GOT3 (cell line): ENCODE results near the gene GPD2.

ENCODE experiments used
- DNase-seq: peaks from one replicate; lab custom pipeline; 2025; ENCODE audit warnings: mixed read lengths; lab: John Stamatoyannopoulos, UW

Gene GPD2

DNA sequence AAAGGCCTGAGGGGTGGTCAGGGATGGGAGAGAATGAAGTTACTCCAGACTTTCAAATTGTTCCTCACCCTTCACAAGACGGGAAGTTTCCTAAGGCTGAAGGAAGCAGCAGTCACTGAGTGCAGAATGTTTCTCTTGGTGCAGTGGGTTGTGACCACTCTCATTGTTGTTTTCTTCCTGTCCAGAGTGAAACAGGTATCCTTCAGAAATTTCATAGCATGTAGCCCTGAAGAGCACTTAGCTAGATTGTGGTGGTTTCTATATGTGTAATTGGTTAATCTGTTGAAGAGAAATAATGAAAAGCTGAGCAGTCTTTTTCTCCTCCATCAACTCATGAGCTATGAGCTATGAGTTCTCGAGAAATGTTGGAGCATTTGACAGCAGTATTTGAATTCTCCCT lies 96.8 kb downstream of the GPD2 start:
- DNase-seq, result no peak

DNA sequence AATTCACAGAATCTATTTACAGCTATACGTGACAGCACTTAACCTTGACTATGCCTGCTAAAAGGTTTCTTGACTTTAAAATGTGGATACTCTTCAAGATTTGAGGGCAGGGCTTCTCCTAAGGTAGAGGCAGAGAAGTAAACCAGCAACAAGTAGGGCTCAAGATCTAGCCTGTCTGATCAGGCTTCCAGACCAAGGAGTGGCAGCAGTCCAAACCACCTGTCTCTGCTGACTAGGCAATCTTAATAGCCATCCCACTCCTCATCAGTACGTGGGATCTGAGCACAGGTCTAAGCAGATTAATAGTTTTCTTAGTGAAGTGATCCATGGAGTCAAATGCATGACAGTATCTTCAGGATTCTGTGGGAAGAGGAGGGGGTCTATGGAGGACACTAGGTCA lies 100.4 kb downstream of the GPD2 start:
- DNase-seq, result no peak

DNA sequence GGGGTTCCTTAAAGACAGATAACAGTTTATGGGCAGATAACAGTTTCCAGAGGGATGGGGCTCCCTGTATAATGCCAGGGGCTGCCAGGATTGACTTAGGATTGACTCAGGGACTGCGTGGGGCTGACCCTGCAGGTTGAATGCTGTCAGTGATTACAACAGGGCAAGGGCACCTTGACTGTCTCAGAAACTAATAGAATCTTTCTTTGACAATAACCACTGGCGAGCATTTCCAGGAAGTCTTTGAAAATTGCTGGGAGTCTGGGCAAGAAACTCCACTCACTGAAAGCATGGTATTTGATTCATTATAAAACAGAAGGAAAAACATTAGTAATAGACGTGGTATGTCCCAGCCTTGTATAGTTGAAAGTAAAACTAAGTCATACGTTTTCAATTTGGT lies 101.0 kb downstream of the GPD2 start:
- no peak for DNase-seq

DNA sequence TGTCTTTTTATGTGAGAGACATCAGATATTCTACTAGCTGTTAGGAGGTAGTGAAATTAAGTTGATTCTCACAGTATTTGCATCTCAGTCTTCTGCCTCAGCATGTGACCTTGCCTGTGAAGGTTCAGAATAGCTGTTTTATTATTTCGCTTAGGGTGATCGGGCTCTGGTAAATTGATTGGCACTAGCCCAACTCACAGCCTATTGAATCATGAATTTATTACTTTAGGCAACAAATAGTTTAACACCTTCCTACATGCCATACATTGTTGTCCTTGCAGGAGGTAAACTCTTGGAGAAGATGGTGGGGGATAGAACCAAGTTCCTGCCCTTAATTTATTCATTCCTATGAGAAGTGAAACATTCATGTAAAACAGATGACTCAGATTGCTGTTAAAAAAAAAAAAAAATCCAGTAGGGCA lies 101.9 kb downstream of the GPD2 start:
- no peak for DNase-seq

DNA sequence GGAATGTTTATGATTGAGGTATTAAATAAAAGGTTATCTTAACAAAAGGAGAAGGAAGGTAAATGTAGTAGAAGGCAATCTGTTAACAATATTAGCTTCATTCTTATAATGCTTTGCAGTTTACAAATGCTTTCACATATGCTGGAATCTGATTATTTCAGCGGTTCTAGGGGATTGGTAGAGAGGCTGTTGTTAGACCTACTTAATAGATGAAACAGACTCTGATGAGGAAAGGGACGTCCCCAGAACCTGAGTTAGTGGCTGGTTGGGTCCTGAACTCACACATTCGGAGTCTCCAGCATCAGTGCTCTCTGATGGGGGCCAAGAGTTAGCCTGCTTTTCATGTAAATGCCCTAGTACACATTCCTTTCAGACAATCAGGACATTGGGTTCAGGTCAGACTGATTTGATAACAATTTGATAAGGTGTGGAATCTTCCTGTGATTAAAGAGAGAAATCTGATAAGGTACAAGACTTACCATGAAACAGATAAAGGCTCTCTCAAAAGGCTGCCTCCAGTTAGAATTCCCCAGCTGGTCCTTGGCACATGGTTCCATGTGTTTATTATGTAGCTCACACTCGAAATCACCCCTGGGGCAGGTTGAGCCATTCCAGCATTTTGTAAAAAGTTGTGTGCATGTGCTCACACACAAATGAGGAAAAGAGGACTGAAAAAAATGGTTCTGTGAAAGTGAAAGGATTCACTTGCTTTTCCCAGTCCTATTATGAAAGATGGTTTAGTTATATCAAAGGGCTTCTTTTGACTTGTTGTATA lies 103.1 kb downstream of the GPD2 start:
- DNase-seq, result no peak

DNA sequence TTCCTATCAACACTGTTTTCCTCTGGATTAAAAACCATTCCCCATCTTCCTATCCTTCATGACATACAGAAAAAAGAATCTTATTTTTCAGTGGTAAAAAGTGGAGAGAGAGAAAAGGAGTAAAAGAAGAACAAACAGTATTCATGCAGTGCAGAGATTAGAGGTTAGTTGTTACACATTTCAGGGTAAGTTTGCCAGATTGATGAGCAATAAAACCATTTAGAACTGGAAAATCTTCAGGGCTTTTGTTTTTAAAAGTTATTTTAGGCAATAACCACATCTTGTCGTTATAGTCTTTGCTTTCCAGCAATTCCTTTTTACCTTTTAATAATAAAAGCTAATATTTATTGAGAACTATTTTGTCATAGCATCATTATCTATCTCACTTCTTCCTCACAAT lies 104.5 kb downstream of the GPD2 start:
- no peak for DNase-seq

DNA sequence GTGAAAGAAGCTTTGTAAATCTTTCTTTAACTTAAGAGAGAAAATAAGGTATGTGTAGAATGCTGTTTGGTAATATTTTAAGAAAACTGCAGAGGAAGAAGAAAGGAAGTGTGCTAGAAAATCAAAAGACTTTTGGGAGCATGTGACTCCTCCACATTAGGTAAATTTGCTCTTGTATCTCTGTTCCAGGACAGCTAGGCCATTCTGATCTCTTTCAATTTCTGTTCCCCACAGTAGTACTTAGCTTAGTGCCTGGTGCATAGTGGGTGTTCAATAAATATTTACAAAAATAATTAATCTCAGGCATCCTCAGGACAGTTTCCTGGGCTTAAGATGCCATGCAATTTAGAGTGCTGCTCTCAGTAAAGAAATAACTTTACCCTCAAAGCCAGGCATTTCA lies 105.0 kb downstream of the GPD2 start:
- DNase-seq, result no peak

DNA sequence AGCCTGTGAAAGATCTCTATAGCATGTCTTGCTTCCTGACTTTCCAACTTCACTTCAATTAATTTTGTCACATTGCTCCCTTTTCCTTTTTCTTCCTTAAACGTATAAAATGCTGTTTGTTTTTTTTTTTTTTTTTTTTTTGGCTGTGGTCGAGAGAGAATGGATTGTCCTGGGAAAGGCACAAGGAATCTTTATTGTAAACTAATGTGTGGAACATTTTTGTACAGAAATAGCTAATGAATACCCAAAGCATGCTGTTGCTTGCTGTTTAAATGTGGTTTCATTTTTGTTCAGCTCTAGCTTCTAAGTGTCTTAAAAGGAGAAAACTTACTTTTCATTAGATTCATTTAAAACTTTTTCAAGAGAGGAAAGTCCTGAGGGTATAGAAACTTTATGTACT lies 105.5 kb downstream of the GPD2 start:
- DNase-seq, result no peak

DNA sequence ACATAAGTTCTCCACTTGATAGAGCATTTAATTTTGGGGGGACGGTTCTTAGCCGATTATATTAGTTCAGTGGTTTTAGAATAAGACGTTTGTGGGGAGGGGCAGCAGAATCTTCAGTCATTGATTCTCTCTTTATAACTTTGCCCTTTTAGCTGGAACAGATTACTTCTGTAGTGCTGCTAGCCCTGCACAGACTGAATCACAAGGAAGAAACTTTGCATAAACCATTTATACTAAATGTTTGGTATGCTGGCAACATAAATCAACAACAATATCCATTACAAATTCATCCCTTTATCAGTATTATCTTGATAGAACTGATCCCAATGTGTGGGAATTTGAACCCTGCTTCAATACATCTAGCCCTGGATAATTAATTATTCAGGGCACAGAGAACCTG lies 112.2 kb downstream of the GPD2 start:
- DNase-seq, result no peak

DNA sequence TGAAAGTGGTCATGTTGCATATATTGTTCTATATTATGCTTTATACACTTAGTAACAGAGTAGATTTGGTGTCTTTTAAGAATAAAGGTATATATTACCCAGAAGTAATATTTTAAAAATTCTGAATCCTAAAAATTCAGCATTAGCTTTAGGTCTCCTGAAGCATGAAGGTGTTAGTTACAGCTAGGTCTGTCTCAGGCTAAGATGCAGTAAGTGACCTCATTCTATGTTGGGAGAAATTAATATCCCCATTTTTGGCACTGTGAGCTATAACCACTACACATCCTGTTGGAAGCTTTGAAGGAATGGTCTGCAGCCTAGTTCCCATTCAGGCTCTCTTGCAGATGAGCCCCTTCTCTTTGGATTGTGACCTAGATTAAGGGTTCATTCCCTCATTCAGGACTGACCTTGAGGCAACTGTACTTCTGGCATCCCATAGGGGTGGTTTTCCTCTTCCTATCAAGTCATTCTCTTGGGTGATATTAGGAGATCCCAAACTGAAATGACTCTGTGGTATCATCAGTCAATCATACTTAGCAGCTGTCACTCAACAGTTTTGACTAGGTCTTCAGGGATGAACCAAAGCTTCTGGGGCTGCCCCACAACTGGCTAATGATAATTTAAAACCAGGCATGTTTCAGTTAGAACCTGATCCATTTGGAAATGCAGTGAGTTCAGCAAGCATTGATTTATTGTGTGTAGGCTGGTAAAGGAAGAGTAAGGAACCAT lies 117.7 kb downstream of the GPD2 start:
- no peak for DNase-seq

DNA sequence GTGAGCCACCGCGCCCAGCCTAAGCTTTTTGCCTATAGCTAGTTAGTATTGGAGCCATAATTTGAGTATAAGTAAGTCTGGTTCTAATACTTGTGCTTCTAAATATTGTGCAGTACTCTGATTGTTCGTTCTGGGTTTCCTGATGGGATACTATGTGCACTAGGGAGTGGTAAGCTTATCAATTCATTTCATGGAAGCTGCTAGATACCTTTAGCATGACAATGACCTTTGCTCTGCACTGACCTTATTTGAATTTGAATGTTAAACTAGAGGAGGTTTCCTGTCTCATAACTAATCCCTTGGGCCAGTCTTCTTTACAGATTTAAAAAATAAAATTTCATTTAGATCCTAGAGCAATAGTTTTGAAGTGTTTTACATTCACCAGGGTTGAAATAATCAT lies 125.1 kb downstream of the GPD2 start:
- DNase-seq, result no peak

DNA sequence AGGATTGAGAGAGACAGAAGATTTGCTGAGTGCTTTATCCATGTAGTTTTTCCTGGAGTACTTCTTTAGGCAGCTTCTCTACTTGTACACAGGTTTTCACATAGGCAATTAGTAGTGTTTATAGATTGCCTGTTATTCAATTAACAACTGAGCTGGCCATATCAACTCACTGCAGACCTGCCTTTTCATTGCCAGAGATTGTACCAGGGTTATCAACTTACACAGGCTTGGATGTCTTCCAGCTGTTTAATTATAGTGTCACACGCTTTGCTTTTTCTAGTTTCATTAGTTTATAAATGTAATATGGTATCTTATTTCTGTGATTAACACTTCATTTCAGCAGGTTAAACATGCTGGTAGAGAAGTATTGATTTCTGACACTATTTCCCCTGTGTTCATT lies 125.9 kb downstream of the GPD2 start:
- DNase-seq, result no peak

DNA sequence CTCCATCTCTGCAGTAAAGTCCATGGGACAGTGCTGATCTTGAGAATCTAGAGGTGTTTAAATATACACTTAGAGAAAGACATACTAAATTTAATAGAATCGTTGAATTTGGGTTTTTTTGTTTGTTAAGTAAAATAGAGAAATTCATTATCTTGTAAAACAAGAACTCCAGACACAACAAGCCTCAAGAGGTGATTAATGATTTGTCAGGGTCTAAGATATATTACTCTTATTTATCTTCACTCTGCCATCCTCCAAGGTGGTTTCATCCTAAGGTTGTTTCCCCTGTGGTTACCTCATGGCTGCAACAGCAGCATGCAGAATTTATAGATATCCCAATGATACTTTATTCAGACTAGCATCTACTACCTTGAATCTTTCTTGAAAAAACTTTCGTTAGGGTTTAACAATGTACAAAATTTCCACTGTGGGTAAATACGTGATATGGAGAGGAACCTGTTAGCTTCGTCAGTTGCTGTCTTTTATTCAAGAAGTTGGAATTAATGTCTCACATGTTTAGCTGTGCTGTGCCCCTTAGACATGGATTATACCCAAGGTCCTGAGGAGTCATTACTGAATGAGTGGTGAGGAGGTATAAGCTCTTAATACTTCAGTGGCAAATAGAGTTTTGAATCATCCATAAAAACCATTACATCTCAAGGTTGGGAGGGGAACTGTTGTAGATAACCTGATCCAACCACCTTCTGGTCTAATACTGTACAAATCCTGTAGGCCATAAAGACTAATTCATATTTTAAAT lies 128.0 kb downstream of the GPD2 start:
- DNase-seq, result no peak

DNA sequence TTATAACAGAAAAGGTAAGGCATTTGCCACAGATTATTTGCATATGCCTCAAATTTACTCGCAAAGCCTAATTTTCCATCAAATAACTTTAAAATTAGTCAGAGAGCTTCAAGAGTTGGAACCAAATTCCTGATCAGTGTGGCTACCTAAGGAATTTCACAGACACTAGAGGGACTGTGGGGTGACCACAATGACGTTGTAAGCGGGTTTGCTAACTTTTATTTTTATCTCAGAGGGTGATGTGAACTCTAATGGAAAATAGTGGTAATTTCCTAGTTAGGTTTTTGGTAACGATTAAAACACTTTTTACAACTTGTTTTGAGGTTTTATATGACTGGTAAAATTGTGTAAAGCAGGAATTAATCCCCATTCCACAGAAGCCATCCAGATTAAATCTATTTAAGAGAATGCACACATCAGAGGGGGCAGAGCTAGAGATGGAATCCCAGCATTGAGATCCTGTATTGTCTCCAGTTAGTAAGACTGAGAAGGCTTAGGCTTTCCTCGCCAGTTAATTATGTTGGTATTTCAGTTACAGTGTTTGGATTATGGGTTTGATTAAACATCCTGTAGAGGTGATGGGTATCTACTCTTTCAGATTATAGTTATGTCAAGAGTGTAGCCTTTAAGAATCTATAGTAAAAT lies 129.0 kb downstream of the GPD2 start:
- no peak for DNase-seq

DNA sequence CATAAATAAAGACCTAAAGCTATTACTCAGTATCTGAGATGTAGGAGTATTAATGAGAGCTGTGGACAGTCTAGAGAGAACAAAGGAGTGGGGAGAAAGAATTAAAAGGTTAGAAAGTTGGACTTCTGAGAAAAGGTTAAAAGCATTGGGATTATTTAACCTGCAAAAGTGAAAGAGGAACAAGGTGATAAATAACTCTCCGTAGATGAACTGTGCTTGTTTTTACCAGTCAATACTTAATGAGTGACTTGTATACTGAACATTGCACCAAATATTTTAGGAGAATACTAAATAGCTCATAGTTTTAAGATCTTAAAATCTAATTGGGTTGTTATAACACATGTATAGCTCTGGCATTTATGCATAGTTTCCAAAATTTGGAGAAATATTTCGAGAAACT lies 137.5 kb downstream of the GPD2 start:
- DNase-seq, result no peak

DNA sequence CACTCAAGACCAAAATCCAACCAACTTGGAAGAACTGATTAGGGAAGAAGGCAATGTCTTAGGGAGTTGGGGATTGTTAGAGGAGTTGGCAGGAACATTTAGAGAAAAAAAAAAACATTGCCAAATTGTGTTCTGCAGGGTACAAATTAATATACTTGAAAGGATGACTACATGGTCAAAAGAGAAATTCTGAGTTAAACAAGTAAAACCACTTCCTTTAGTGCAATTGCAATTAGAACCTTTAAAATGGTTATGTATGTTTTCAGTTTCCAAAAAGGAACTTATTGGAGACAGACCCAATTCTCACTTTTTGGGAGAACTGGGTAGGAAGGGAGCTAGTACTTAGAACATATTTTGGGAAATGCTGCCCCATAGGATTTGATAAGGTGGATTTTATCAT lies 137.9 kb downstream of the GPD2 start:
- no peak for DNase-seq

DNA sequence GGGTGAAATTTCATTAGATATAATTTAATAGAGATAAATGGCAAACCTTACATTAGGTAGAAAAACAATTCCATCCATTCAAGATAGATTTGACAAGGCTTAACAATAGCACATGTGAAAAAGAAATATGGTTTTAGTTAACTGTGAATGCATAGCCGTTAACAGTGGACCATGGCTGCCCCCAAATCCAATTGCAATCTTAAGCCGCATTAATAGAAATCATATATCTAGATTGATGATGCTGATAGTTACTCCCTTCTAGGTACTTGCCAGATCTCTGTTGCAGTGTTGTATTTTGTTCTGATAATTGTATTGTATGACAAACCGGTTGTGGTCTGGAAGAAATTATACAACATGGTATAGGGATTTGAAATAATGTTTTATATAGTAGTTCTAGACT lies 139.8 kb downstream of the GPD2 start:
- no peak for DNase-seq

DNA sequence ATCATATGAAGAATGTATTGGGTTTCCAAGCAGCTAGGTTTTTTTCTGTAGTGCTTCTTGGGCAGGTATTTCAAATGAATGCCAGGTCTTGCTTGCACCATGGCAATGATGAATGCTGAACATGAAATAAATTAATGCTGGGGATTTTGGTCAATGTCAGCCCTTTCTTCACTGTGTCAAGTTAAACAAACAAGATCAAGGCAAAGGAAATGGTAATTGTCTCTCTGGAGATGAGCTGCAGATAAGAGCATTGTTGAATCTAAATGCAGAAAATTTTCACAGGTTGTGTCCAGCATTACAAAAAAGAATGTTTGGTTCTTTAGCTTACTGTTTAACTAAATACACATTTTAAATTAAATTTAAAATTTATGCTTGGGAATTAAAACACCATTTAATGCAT lies 144.3 kb downstream of the GPD2 start:
- DNase-seq, result no peak

DNA sequence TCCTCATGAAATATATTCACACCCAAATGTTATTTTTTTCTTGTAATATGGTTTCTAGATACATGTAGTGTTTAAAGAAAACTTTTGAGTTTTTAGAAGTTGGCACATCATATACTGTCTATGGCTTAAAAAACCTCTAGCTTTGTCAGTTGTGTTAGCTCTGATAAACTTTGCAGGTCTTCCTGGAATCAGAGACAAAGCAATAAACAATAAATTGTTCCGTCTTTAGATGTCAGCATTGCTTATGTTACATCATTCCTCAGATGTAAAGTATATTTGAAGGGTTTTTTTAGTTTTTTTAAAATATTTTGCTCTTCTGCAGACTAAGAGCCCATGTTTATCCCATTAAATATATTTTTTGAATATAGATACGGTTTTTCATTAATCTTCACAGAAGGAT lies 145.1 kb downstream of the GPD2 start:
- no peak for DNase-seq

DNA sequence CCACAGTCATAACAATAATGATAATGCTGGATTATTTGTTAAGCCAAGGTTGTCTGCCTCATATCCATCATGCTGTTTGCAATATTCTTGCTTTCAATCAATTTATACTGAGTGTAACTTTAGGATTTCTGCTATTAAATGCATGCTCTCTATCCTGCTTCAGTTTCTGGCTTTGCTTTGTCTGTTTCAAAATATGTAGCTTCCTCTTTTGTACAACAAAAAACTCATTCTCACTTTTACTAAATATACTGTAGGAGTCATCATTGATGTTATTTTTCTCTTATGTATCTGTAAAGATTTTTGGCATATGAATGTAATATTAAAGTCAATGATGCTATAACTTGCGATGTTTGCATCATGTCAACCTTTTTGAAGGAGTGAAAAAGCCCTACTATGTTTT lies 149.3 kb downstream of the GPD2 start:
- no peak for DNase-seq

DNA sequence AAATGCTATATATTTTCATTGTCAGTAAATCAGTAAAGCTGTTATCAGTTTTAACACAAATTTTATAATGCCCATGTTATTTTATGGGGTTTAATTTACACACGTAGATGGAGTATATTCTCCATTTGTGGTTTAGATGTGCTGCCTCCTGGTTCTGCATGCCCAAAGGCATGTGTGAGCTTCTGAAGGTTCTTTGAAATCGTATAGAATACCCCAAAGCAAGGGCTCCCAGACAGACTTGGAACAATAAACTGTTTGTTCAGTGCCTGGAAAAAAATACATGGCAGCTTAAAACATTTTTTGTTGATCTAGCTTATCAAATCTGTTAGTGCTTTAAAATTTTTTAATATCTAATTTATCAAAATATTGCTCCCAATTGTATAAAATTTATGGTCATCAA lies 150.4 kb downstream of the GPD2 start:
- no peak for DNase-seq

DNA sequence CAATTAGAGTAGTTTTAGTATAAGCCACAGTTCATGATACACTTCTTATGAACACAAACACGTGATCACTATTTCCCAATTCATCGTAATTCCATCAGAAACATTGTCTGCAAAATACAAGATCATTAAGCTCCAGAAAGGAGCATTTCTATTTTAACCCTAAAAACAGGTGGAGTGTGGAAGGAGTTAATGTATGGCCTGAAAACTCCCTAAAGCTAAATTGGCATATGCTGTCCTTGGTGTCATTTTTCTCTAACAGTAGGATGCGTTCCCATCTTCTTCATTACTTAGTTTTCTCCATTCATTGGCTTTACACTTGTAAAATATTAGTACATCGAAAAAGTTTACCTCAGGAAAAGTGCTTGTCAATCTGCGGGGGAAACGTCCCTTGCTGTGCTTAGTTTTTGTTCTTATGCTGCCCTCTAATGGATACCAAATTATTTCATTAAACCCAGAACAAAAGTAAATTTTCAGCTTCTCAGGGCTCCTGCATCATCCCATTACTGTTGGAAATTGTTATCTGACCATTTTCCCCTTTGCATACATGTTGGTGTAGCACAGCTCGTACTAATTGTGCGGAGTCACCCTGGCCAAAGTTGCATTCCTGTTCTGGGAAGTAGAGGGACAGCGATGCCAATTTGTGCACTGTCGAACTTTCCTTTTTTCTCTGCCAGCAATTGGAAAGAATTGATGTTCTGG lies 153.4 kb downstream of the GPD2 start:
- no peak for DNase-seq
